Measurements from ENCODE around the gene LMBRD2. TPM values are rescaled to one million over a fixed set of nuclear protein-coding genes. Genes with fewer than 3 reads are reported as not detected.

The LMBRD2 gene
- total and polyA plus RNA-seq, 5 donors: 4.2 to 13.7 (median 12.8) TPM

DNA sequence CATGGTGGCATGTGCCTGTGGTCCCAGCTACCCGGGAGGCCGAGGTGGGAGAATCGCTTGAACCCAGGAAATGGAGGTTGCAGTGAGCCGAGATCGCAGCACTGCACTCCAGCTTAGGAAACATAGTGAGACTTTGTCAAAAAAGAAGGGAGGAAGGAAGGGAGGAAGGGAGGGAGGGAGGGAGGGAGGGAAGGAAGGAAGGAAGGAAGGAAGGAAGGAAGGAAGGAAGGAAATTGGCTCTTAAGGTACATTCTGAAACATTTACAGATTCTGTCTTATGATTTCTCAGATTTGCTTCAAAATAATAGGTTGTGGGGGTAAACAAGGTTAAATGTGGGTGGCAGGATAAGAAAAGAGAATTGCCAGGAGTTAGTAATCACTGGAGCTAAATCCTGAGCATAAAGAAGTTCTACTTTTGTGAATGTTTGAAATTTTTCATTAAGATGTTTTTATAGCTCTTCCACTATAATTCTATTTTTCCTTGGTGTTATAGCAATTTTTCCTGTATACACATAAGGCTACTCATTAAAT lies 82.9 kb downstream of the LMBRD2 start:
- no peak for ATAC-seq
- intact Hi-C loops (cut with DNase I): no loop called here
- 93% methylated on average over 5 of the region's 5 CpGs for WGBS
- Histone ChIP-seq H3K9me3 (ENCODE audit: control insufficient read depth, low read length) (no peaks in the 10 kb centered on the region), H3K4me1 (ENCODE audit: control insufficient read depth, insufficient read depth, low read length) (no peaks in the 10 kb centered on the region), H3K27ac (ENCODE audit: low read length) (no peak overlapping the region), H3K4me3 (ENCODE audit: low read length) (no peak overlapping the region), H3K27me3 (ENCODE audit: control insufficient read depth, insufficient read depth) (no peaks in the 10 kb centered on the region)
- no peak for DNase-seq

DNA sequence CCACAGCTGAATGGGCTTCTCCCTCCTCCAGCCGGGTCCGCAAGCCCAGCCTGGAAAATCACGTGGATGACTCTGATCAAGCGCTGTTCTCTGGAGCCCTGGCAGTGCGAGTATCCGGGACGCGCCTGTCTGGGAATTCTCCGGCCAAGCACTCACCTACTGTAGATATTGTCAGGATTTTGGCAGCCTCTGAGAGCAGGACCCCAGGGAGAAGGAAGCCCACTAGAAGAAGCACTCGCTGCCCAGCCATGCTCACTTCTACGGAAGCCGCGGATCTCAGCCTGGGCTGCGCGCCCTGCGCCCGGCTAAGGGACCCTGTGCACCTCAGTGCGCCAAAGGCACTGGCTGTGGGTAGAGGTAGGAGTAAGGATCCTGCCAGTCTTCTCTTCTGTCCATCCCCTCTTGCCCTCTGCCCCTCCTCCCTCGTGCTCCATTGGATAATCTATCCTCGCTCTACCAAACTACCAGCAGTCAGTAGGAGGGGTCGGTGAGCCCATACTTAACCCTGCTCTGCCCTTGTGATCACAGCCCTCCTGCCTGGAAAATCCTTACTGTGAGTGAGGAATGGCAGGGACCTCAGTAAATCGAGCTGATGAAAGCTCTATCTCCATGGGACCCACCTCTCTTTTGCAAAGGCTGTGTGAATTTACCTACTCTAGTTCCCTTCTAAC lies 85.0 kb downstream of the LMBRD2 start, which contains the start of gene UGT3A2:
TSS of gene UGT3A2 (minus strand) at position 343 of the 671 bp plus-strand sequence. CDS start at position 250, 93 bp downstream.
- DNase-seq (no peak), ATAC-seq (peak; percentile 23 to 33)
- H3K27ac ChIP-seq (ENCODE audit: low read length): no peak within 1 kb of the TSS
- no peak within 1 kb of the TSS for H3K4me3 ChIP-seq (ENCODE audit: low read length)
- H3K9me3 ChIP-seq (ENCODE audit: control insufficient read depth, low read length): no peaks in the 10 kb centered on the region
- WGBS: under 1% methylated on average over 22 of the region's 22 CpGs
- no peaks in the 10 kb centered on the region for H3K4me1 ChIP-seq (ENCODE audit: control insufficient read depth, insufficient read depth, low read length)
- no peaks in the 10 kb centered on the region for H3K27me3 ChIP-seq (ENCODE audit: control insufficient read depth, insufficient read depth)
- intact Hi-C loops (cut with DNase I): no loop called here

DNA sequence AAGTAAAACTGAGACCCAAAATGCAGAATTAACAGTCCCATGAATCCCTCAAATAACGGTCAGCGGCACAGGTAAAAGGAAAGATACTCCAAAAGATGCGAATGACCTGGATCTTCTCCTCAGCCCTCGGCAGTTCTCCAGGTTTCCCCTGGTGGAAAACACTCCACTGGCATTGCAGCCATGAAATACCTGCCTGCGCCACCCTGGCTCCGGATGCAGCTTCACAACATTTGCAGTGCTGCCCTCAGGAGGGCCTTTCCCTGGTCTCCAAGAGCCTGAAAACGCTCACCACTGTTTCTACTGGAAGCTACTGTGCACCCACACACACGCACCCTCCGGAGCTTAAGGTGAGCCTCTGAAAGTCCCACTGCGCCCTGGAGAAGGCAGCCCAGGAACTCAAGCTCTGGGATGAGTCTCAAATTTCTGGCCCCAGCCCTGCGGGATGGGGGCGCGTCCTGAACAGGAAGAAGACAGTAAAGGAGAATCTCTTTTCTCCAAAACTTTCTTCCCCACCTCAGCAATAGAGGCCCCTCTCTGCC lies 85.6 kb downstream of the LMBRD2 start:
- DNase-seq (no peak), ATAC-seq (no peak)
- H3K27me3 ChIP-seq (ENCODE audit: control insufficient read depth, insufficient read depth): no peaks in the 10 kb centered on the region
- WGBS: 29% methylated on average over 13 of the region's 13 CpGs
- no peaks in the 10 kb centered on the region for H3K4me1 ChIP-seq (ENCODE audit: control insufficient read depth, insufficient read depth, low read length)
- H3K27ac ChIP-seq (ENCODE audit: low read length): no peak overlapping the region
- no peak overlapping the region for H3K4me3 ChIP-seq (ENCODE audit: low read length)
- H3K9me3 ChIP-seq (ENCODE audit: control insufficient read depth, low read length): no peaks in the 10 kb centered on the region
- intact Hi-C loops (cut with DNase I): no loop called here

DNA sequence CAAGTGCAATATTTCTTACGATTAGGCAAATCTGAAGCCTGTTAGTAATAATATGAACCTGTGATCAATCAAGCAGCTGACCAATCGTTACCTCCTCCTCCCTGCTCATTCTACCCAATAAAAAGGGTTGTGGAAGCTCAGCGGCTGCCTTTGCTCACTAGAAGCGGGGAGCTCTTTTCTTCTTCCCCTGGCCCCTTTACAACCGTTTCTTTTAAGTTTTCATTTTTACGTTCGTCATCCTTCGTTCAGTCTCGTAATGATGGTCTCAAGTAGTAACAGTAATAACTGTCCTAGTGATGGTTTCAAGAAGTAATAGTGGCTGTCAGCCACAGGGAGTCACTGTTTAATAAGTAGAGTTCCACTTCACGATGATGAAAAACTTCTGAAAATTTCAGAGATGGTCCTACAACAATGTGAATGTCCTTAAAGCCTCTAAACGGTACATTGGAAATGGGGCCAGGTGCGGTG lies 91.2 kb downstream of the LMBRD2 start:
- ATAC-seq (no peak), DNase-seq (no peak)
- Histone ChIP-seq H3K27ac (ENCODE audit: low read length) (no peak overlapping the region), H3K9me3 (ENCODE audit: control insufficient read depth, low read length) (no peaks in the 10 kb centered on the region), H3K4me1 (ENCODE audit: control insufficient read depth, insufficient read depth, low read length) (no peaks in the 10 kb centered on the region), H3K4me3 (ENCODE audit: low read length) (no peak overlapping the region), H3K27me3 (ENCODE audit: control insufficient read depth, insufficient read depth) (no peaks in the 10 kb centered on the region)
- 79% methylated on average over 12 of the region's 12 CpGs for WGBS
- intact Hi-C loops (cut with DNase I): no loop called here

DNA sequence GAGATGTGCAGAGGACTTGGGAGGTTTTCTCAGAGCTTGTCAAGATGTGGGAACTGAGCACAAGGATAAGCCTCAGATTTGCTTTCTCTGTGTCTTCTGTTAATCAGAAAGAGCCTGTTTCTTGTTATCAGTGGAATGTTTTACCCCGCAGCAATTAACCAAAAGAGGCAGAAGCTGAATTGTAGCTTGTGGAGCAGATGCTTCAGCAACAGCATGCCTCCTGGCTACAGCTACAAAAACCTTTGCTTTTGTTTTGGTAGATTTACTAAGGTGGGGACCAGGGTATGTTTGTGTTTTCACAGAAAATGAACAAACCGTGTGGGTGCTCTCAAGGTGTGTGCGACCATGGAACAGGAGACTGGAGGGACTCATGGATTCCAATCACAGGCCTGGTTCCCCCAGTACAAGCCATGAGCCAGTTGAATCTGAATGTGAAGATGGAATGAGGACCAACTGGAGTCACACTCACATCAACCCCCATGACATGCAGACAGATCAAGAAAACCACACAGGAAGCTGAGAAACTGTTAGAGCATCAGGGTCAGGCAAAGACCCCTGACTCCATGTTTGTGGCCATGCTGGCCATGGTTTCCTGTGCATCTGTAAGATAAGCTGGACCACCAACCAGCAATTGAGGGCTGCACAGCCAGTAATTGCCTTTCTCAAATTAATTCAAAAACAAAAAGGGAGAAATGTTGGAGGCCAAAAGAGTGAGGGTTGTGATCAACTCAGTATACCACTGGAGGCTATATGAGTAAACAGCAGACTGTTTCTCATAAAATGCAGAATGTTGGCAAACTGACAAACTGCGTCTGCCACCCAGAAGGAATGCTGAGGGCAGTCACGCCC lies 91.9 kb downstream of the LMBRD2 start:
- 67% methylated on average over 5 of the region's 5 CpGs for WGBS

DNA sequence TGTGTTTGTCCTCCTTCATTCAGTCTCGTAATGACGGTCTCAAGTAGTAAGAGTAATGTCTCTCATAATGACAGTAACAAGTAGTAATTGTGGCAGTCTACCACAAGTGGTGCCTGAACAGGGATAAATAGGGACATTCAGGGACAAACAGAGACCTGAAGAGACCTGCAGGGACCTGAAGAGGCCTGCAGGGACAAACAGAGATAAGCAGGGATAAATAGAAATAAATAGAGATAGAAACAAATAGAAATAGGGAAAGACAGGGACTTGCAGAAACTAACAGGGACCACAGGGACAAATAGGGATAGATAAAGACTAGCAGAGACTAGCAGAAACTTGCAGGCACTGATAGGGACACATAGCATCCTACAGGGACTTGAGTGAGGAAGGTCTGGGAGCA lies 92.9 kb downstream of the LMBRD2 start:
- no peaks in the 10 kb centered on the region for H3K9me3 ChIP-seq (ENCODE audit: control insufficient read depth, low read length)
- intact Hi-C loops (cut with DNase I): no loop called here
- no peaks in the 10 kb centered on the region for H3K4me1 ChIP-seq (ENCODE audit: control insufficient read depth, insufficient read depth, low read length)
- DNase-seq (no peak), ATAC-seq (no peak)
- 76% methylated on average over 2 of the region's 2 CpGs for WGBS
- no peak overlapping the region for H3K27ac ChIP-seq (ENCODE audit: low read length)
- no peaks in the 10 kb centered on the region for H3K27me3 ChIP-seq (ENCODE audit: control insufficient read depth, insufficient read depth)
- no peak overlapping the region for H3K4me3 ChIP-seq (ENCODE audit: low read length)

More for the DNA sequence above, 91.9 kb downstream of the LMBRD2 start:
- Histone ChIP-seq H3K4me3 (ENCODE audit: low read length) (no peak overlapping the region), H3K9me3 (ENCODE audit: control insufficient read depth, low read length) (no peaks in the 10 kb centered on the region), H3K4me1 (ENCODE audit: control insufficient read depth, insufficient read depth, low read length) (no peaks in the 10 kb centered on the region), H3K27ac (ENCODE audit: low read length) (no peak overlapping the region), H3K27me3 (ENCODE audit: control insufficient read depth, insufficient read depth) (no peaks in the 10 kb centered on the region)
- intact Hi-C loops (cut with DNase I): no loop called here
- DNase-seq (no peak), ATAC-seq (no peak)

DNA sequence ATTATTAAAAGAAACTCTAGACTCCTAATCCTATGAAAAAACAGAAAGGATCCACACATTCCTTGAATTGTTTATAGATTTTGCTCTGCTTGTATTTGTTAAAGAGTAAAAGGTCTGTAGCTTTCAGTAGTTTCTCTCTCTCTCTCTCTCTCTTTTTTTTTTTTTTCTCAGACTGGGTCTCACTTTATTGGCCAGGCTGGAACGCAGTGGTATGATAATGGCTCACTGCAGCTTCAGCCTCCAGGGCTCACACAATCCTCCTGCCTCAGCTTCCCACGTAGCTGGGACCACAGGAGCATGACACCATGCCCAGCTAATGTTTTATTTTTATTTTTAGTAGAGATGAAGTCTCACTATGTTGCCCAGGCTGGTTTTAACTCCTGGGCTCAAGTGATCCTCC lies 94.3 kb downstream of the LMBRD2 start:
- WGBS: 74% methylated on average over 2 of the region's 2 CpGs
- intact Hi-C loops (cut with DNase I): no loop called here
- no peak overlapping the region for H3K4me3 ChIP-seq (ENCODE audit: low read length)
- H3K4me1 ChIP-seq (ENCODE audit: control insufficient read depth, insufficient read depth, low read length): no peaks in the 10 kb centered on the region
- H3K27me3 ChIP-seq (ENCODE audit: control insufficient read depth, insufficient read depth): no peaks in the 10 kb centered on the region
- ATAC-seq: no peak
- H3K9me3 ChIP-seq (ENCODE audit: control insufficient read depth, low read length): no peaks in the 10 kb centered on the region
- no peak overlapping the region for H3K27ac ChIP-seq (ENCODE audit: low read length)
- no peak for DNase-seq

DNA sequence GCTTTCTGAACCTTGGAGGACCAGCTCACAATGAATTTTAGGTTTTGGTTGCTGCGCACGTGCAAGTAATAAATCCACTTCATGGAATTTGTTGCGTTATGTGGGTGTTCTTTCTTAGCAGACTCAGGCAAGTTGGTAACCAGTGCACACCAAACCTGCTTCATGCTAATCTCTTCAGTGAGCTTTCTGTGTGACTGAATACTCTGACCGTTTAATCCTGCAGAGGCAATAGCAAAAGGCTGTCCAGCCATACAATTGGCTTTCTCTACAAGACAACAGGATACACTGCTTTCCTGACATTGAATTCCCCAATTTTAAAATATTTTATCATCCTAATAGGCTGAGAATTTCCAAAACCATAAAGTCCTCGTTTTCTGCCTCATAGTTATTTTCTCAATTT lies 95.3 kb downstream of the LMBRD2 start:
- H3K4me3 ChIP-seq (ENCODE audit: low read length): no peak overlapping the region
- H3K9me3 ChIP-seq (ENCODE audit: control insufficient read depth, low read length): no peaks in the 10 kb centered on the region
- no peak overlapping the region for H3K27ac ChIP-seq (ENCODE audit: low read length)
- intact Hi-C loops (cut with DNase I): no loop called here
- H3K4me1 ChIP-seq (ENCODE audit: control insufficient read depth, insufficient read depth, low read length): no peaks in the 10 kb centered on the region
- 62% methylated on average over 5 of the region's 5 CpGs for WGBS
- DNase-seq (no peak), ATAC-seq (no peak)
- H3K27me3 ChIP-seq (ENCODE audit: control insufficient read depth, insufficient read depth): no peaks in the 10 kb centered on the region

DNA sequence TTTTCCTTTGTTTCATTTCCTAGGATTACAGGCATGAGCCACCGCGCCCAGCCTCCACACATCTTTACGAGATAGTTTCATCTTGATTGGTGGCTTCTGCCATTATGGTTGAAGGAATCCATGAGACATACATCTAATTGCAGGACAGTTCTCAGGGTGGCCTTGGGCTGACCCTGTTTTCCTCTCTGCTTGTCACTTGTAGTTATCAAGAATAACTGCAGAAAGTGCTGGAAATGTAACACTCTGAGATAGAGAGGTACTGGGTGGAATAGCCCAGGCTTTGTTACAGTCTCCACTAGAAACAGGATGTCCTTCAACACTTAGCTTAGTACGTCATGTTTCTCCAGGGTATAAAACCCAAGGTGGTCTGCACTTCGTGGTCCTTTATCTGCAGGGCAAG lies 95.7 kb downstream of the LMBRD2 start:
- ATAC-seq: no peak
- H3K9me3 ChIP-seq (ENCODE audit: control insufficient read depth, low read length): no peaks in the 10 kb centered on the region
- H3K27ac ChIP-seq (ENCODE audit: low read length): no peak overlapping the region
- intact Hi-C loops (cut with DNase I): no loop called here
- H3K27me3 ChIP-seq (ENCODE audit: control insufficient read depth, insufficient read depth): no peaks in the 10 kb centered on the region
- DNase-seq: no peak
- WGBS: 51% methylated on average over 5 of the region's 5 CpGs
- no peaks in the 10 kb centered on the region for H3K4me1 ChIP-seq (ENCODE audit: control insufficient read depth, insufficient read depth, low read length)
- no peak overlapping the region for H3K4me3 ChIP-seq (ENCODE audit: low read length)

DNA sequence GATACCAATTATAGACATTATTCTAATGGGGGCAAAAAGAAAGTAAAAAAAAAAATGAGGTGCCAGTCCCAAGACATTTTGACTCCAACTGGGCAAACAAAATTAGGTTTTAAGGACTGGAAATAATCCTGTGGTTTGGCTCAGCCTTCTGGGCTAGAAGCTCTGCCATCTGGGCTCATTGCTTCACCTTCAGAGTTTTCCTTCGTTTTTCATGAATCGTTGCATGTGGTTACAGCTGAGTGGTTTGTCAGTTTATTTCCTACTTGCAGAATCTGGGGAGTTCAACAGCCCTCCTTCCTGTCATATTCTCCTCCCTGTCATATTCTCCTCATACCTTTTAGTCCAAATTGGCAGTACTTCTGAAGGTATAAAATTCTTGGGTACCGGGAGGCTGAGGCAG lies 97.0 kb downstream of the LMBRD2 start:
- no peaks in the 10 kb centered on the region for H3K4me1 ChIP-seq (ENCODE audit: control insufficient read depth, insufficient read depth, low read length)
- WGBS: 78% methylated on average over 3 of the region's 3 CpGs
- no peak for DNase-seq
- intact Hi-C loops (cut with DNase I): no loop called here
- H3K27me3 ChIP-seq (ENCODE audit: control insufficient read depth, insufficient read depth): no peaks in the 10 kb centered on the region
- H3K27ac ChIP-seq (ENCODE audit: low read length): no peak overlapping the region
- H3K9me3 ChIP-seq (ENCODE audit: control insufficient read depth, low read length): no peaks in the 10 kb centered on the region
- no peak overlapping the region for H3K4me3 ChIP-seq (ENCODE audit: low read length)
- ATAC-seq: no peak

DNA sequence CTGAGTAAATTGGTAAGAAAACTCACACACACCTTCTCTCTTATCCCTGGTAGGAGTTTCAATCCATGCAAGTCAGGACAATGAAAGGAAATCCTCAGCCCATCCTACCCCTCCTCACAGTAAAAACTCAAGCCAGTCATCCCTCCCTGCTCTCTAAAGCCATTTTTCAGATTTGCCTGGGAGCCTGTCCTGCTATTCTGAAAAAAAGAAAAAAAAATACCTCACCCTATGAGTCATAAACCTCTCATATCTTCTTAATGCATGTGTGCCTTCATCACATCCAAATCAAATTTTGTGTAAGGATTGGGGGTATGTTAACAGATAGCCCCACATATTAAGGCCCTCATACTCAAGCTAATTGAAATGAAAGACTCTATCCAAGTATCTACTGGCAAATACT lies 99.1 kb downstream of the LMBRD2 start:
- ATAC-seq (no peak), DNase-seq (no peak)
- no peaks in the 10 kb centered on the region for H3K4me1 ChIP-seq (ENCODE audit: control insufficient read depth, insufficient read depth, low read length)
- H3K27ac ChIP-seq (ENCODE audit: low read length): no peak overlapping the region
- H3K27me3 ChIP-seq (ENCODE audit: control insufficient read depth, insufficient read depth): no peaks in the 10 kb centered on the region
- H3K4me3 ChIP-seq (ENCODE audit: low read length): no peak overlapping the region
- no peaks in the 10 kb centered on the region for H3K9me3 ChIP-seq (ENCODE audit: control insufficient read depth, low read length)
- intact Hi-C loops (cut with DNase I): no loop called here
